C1 segment of cervical spinal cord (tissue), 14 donors: ENCODE results near the gene ELF3.
"Not testable (repeated sequence)": the region's sequence is repeated elsewhere in the genome, so short reads cannot be mapped to it uniquely, and the experiment has no call there.

Experiments
- DNase-seq, 14 donors: peaks; one replicate each; lab custom pipeline; 2025; lab: John Stamatoyannopoulos, UW

Gene ELF3

DNA sequence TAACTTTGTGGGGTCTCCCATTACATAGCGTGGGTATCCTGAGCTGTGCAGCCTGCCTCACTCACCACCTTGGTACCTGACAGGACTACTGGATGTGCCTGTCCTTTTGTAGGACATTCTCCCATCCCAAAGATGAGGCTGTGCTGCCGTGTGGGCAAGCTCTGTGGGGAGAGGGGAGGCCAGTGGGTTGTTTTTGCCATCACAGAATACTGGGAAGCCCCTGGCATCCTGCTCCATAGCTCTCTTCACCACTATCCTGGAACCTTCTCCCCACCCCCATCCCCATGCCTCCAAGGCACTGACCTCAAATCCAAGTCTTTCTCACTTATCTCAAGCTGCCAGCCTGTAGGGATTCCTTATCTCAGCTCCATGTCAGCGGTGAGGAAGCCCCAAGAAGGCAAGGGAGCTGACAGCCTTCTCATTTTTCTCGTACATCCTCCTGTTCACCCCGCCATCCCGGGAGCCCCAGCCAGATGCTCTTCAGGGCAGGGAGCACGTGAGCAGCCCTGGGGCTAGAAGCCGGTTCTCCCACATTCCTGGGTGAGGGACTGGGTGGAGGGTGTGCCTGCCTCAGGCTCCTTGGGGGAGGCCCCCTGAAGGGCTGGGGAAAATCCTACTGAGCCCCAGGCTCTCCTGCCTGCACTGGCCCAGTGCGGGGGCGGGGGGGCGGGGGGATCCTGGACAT lies 2.4 kb upstream of the ELF3 start:
- DNase-seq, result no peak

DNA sequence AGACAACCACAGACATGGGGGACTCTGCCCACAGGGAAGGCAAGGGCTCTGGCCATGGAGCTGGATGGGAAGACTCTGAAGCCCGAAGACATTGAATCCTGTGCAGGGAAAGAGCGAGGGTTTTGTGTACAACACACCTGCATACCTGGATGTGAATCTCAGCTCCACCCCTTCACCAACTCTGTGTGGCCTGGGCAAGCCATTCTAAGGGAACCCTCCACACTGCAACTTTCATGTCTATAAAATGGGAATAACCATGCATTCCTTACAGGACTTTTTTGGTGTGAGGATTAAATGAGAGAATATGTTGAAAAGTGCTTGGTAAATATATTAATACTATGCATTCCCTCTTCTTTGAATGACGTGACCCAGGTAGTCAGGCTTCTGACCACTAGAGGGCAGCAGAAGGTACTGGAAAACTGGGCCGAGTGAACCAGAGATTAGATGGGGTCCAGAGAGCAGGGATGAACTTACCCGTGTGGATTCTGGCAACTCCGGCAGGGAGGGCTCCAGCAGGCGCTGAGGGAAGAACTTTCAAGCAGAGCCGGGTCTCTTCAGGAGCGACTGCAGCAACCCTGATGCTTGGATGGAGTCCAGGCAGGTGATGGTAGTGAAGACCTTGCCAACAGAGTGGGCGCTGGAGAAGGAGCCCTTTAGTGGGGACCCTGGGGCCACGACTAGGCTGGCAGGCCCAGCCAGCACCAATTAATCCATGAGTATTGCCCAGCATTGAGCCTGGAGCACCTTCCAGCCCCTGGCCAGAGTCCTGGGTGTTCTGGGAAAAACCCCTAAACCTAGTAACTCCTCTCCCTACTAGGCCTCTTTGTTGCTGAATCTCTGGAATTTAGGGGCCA lies 834 bp upstream of the ELF3 start:
- peak in 12 of 14 donors; percentile 9 to 75 (median 56) for DNase-seq

DNA sequence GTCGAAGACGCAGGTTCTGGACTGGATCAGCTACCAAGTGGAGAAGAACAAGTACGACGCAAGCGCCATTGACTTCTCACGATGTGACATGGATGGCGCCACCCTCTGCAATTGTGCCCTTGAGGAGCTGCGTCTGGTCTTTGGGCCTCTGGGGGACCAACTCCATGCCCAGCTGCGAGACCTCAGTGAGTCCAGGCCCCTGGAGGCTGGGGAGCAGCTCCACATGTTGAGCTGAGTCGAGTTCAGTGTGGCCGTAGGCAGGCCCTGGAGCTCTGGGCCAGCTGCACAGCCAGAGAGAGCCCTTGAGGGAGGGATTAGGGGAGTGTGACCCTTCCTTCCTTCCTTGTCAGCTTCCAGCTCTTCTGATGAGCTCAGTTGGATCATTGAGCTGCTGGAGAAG lies 1.6 kb downstream of the ELF3 start:
- DNase-seq, result no peak

DNA sequence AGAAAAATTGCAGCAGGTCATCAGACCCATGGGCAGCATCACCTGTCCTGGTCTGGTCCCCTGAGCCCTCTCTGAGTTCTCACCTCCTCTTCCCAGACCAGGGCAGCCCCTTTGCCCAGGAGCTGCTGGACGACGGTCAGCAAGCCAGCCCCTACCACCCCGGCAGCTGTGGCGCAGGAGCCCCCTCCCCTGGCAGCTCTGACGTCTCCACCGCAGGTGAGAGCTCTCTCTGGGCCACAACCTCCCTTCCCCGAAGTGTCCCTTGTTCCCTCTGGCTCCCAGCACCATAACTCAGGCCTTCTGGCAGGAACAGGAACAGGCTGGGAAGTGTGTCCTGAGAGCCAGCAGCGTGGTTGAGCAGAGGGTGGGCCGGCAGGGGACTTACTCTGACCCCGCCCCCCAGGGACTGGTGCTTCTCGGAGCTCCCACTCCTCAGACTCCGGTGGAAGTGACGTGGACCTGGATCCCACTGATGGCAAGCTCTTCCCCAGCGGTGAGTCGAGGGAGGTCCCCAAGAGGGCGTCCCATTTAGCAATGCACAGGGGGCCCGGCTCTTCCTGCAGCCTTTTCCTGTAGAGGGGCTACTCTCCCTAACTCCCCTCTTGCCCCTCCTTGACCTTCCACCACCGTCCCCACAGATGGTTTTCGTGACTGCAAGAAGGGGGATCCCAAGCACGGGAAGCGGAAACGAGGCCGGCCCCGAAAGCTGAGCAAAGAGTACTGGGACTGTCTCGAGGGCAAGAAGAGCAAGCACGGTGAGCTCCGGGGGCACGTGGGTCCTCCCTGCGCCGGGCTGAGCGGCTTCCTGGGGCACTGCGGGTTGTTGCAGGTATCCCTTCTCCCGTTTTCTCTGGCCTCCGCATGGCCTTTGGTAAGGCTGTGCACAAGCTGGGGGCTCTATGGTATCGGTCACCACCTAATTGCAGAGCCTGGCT lies 2.4 kb downstream of the ELF3 start:
- no peak for DNase-seq

DNA sequence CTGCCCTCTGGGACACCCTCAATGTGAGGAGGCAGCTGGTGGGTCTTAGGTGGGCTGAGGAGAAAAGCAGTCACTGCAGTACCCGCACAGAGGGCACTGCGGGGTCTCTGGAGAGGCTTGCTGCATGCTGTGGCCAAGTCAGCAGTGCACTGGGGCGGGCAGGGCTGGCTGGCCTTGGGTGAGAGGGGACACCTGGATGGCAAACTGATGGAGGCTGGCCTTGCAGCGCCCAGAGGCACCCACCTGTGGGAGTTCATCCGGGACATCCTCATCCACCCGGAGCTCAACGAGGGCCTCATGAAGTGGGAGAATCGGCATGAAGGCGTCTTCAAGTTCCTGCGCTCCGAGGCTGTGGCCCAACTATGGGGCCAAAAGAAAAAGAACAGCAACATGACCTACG lies 3.2 kb downstream of the ELF3 start:
- DNase-seq, result no peak

DNA sequence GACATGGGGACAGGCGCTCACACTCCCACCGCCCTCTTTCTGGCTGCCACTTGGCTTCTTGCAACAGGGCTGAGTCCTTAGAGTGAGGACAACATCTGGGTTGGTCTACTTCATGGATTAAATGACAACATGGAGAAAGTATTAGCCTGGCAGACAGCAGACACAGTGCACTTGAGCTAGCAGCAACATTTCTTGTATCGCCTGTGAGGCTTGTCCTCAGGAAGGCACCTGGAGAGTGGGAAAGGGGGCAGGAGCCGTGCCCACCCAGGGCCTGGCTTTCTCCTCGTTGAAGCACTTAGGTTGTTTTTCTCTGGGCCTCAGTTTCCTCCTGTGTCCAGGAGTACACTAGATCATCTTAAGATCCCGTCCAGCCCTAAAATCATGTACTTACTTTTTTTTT lies 3.7 kb downstream of the ELF3 start:
- DNase-seq, result no peak

DNA sequence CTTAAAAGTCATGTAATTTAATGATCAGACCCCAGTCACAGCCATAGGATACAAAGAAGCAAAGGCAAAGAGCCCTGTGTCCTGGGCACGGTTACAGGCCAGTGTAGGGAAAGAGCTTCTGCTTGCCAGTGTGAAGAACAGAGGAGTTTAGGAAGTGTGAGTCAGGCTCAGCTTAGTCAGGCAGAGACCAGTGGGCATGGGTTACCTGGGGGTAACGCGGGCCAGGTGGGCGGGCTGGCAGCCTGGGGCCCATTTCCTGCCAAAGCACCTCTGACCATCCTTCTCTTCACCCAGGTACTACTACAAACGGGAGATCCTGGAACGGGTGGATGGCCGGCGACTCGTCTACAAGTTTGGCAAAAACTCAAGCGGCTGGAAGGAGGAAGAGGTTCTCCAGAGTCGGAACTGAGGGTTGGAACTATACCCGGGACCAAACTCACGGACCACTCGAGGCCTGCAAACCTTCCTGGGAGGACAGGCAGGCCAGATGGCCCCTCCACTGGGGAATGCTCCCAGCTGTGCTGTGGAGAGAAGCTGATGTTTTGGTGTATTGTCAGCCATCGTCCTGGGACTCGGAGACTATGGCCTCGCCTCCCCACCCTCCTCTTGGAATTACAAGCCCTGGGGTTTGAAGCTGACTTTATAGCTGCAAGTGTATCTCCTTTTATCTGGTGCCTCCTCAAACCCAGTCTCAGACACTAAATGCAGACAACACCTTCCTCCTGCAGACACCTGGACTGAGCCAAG lies 4.7 kb downstream of the ELF3 start:
- no peak for DNase-seq

DNA sequence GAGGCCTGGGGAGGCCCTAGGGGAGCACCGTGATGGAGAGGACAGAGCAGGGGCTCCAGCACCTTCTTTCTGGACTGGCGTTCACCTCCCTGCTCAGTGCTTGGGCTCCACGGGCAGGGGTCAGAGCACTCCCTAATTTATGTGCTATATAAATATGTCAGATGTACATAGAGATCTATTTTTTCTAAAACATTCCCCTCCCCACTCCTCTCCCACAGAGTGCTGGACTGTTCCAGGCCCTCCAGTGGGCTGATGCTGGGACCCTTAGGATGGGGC lies 5.2 kb downstream of the ELF3 start:
- no peak for DNase-seq

DNA sequence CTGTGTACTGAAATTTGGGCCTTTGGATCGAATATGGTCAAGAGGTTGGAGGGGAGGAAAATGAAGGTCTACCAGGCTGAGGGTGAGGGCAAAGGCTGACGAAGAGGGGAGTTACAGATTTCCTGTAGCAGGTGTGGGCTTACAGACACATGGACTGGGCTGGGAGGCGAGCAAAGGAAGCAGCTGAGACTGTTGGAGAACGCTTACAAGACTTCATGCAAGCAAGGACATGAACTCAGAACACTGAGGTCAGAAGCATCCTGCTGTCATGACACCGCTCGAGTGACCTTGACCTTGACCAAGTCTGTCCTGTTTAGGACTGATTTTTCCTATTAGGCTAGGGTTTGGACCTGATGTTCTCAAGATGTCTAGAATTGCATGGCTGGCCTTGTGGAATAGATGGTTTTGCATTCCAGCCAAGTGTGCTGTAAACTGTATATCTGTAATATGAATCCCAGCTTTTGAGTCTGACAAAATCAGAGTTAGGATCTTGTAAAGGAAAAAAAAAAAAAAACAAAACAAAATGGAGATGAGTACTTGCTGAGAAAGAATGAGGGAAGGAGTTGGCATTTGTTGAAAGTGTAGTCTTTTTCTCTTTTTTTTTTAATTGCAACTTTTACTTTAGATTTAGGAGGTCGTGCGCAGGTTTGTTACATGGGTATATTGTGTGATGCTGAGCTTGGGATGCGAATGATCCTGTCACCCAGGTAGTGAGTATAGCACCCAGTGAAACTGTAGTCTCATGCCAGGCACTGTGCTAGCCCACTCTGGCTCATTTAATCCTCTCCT lies 5.8 kb downstream of the ELF3 start:
- DNase-seq, result no peak

DNA sequence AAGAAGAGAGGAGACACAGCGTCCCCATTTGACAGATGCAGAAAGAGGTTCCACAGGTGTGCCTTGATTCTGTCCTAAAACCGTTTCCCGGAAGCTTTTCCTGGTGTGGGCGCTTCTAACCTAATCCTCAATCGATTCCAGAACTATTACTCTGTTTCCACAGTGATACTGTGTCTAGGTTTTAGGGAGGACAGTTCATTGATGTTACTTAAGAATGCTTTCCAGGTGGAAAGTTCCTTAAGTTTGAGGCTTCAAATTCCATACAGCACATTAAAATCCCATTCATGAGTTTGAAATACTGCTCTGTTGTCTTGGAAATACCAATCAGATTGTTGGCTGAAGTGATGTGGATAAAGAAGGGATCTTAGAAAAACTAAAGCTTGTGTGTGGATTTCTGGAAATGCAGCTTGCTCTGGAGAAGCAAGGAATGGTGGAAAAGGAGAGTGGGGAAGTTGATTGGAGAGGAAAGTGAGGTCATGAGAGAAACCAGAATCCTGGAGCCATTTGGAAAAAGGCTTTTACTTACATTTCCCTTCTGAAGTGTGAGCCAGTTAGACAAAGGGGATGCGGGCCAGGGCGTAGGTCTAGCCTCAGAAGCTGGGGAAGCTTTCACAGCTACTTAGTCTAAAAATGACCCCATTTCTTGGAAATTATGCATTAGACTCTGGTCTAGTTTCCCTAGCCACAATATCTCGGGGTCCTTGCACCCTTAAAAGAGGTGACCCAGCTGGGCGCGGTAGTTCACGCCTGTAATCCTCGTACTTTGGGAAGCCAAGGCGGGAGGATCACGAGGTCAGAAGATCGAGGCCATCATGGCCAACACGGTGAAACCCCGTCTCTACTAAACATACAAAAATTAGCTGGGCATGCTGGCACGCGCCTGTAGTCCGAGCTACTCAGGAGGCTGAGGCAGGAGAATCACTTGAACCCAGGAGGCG lies 6.7 kb downstream of the ELF3 start:
- DNase-seq, result no peak

DNA sequence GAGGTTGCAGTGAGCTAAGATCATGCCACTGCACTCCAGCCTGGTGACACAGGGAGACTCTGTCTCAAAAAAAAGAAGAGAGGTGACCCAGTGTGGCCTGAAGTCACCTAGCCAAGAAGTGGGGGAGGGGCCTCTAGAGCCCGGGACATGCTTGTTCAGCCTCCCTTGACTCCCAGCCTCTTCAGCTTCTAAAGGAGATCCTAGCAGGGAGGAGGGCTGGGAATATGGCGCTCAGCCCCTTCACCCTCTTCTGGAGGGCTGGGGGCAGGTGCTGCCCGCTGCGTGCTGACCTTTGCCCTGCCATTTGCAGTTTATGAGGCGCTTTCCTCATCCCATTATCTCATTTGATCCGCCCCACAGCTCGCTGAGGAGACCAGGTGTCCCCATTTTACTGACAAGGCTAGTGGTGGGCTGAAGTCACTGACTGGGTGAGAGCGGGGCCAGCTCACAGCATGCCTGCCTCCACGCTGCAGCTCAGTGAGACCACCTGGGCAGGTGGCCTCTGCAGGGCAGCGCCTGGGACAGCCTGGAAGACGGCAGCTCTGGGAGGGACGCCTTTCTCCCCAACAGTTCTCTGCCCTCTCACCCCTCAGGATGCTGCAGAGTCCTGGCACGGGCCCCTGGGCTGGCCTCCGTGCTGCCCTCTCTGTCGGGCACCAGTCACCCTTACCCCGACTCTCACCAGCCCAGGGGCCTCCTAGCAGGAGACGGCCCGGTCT lies 7.5 kb downstream of the ELF3 start:
- no peak for DNase-seq

DNA sequence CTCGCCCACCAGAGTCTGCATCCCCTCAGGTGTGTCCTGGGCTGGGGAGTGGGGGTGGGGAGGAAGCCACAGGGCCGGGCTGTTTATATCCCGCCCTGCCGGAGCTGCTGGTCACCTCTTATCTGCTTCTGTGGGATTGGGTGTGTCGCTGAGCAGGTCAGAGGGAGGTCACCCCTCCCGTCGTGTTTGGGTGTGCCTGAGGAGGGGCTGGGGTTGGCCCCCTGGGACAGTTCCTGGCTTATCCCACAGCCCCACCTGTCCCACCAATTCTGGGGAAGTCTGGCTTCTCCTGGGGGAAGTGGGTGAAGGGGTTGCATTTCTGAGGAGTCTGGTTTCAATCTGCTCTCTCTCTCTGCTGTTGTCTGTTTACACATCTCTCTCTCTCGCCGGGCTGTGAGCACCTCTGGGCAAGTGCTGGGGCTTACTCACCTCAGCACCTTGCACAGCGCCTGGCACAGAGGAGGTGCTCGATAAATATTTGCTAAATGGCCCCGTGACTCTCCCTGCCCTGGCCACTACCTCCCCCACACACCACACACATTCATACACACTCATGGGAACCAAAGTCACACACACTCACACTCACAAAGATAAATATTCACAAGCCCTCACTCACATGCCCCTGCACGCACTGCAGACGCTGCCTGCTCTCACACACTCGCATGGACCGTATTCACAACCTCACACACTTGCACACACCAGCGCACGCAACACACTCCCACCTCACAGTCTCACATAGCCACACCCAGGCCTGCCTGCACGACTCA lies 8.3 kb downstream of the ELF3 start:
- DNase-seq, result no peak

DNA sequence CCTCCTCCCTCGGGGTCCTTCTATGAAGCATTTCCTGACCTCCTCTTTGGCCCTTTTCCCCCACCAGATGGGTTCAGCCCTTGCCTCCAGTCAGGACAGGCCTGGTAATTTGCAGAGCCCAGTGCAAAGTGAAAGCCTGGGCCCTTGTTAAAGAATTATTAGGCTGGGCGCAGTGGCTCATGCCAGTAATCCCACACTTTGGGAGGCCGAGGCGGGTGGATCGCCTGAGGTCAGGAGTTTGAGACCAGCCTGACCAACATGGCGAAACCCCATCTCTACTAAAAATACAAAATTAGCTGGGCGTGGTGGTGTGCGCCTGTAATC lies 8.8 kb downstream of the ELF3 start:
- not testable (repeated sequence) for DNase-seq

DNA sequence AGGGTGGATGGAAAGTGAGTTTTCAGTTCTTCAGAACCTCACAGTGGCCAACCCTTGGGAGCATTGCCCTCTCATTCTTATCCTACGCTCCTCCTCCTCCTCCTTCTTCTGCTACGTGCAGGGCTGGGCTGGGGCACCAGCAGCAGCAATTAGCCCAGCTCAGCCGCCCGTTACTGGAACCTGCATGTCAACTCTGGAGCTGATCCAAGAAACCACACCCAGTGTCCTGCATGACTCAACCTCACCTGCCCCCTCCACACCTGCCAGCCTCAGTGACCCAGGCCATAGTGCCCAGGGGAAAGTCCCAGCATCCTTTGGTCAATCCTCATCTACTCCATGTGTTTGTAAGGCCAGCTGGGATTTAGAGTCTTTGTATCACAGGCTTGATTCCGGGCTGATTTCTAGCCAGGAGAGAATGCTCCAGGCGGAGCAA lies 12.6 kb downstream of the ELF3 start:
- DNase-seq, result peak in 1 of 14 donors; percentile 5

DNA sequence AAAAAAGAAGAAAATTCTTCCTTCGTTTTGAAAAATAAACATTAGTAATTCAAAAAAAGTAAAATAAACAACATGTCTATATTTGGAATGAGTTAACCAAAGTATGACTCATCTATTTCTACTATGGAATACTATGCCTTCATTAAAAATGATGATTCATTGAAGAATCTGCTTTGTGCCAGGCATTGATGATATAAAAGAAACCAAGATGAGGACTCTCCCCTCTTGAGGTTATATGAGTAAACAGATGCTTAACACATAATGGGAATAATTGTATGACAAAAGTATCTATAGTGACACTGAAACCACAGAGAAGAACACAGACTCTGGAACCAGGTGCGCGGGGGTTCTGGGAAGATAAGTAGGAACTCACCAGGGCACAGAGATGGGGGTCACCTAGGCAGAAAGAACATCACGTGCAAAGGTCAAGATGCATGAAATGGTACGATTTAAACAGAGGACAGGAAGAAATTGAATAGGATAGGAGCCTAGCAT lies 18.8 kb downstream of the ELF3 start:
- DNase-seq, result no peak

DNA sequence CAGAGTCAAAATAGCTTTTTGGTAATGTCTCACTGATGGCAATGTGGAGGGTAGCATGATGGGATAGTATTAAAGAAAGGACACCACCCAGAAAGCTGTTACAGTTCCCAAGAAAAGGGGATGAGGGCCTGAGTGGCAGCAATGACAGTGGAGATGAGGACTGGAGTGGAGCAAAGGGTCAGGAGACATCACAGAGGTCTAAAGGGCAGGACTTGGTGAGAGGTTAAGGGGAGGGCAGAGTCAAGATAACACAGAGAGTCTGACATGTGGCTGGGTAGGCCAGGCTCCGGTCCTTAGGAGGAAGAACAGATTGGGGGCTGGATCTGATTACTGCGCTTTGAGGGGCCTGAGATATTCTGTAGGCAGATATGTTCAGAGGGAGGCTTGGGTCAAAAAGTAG lies 19.3 kb downstream of the ELF3 start:
- DNase-seq, result no peak

DNA sequence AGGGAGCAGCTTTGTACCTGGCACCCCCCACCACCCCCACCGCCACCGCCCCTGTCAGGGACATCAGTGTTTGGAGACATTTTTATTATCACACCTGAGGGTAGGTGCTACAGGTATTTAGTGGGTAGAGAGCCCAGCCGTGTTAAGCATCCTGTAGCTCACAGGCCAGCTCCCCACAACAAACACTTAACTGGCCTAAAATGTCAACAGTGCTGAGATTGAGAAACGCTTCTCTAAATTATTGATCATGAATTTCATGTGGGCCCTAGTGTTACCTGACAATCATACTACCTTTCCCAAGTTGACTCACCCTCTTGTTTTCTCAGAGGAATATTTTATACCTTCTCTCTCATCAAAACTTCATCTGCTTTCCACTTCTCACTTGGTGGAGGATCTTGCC lies 21.4 kb downstream of the ELF3 start:
- DNase-seq, result no peak

DNA sequence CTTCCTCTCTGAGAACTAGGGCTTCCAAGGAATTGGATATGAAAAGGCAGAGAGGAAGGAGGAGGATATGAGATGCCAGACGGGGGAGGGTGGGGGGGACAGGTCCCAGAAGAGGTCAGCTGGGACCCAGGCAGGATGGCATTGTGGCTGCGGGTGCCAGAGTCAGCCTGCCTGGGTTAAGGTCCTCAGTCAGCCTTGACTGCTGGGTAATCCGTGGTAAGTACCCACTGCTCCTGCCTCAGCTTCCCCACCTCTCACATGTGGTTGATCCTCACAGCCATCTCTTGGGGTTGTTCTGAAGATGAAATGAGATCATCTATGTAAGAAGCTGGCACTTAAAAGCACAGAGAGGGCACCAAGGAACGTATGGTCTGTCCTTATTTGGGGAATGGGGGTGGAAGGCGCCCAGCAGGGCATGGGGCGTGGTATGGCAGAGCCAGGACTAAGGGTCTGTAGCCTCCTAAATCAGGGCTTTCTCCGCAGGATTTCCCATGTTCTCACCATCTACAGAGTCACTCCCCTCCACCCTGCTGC lies 23.8 kb downstream of the ELF3 start:
- no peak for DNase-seq
